Endothelial cell of coronary artery (primary cell): ENCODE results near the gene CD96. TPM values are rescaled to one million over a fixed set of nuclear protein-coding genes. Genes with fewer than 3 reads are reported as not detected.

ENCODE experiments used
- total RNA-seq: library from RNA; depleted of rRNA; stranded (reverse); fragments of >200 nt; gene quantifications from 2 replicates; pipeline ENCODE4 v1.2.3, GENCODE V29; 2014

CD96 gene, protein sequence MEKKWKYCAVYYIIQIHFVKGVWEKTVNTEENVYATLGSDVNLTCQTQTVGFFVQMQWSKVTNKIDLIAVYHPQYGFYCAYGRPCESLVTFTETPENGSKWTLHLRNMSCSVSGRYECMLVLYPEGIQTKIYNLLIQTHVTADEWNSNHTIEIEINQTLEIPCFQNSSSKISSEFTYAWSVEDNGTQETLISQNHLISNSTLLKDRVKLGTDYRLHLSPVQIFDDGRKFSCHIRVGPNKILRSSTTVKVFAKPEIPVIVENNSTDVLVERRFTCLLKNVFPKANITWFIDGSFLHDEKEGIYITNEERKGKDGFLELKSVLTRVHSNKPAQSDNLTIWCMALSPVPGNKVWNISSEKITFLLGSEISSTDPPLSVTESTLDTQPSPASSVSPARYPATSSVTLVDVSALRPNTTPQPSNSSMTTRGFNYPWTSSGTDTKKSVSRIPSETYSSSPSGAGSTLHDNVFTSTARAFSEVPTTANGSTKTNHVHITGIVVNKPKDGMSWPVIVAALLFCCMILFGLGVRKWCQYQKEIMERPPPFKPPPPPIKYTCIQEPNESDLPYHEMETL
- total RNA-seq: not detected in 2 replicates

DNA sequence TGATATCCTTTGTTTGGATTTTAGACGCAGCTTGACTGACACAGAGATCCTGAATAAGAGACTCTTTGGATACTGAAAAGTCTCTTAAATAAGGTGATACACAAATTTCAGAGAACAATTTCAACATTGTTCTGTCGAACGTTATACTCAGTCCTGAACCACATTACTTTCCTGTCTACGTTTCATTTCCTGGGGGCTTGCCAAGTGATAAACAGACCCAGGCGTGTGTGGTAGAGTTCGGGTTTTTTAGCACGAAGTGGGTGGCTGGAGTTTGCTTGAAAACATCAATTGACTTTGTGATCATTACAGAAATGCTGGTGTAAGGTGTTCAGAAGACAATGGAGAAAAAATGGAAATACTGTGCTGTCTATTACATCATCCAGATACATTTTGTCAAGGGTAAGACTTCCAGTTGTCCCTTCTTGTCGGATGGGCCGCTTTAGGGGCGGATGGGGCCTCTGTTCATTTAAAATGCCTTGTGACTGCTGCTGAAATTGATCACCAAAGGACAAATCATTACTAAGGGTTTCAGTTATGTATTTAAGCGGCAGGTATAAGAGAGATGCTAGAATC, at the start of gene CD96:
TSS of gene CD96 (plus strand) at position 287 of the 573 bp plus-strand sequence. CDS start at position 339, 52 bp downstream.

DNA sequence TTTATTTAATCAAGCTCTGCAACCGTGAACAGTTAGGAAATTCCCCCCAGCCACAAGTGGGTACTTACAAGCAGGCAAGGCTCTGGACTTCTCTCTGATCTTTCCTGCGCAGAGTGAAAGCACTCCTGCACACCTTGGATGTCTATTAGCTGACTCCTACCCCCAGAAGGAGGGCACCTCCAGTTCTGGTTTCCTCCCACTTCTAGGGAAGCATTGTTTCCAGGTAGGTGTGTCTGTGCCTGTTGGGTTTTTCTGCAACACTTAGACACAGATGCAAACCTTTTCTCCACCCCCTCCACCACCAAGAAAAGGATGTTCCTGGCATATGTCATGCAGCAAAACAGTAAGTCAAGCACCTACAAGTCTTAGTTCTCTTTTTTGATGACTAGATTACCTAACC, 53.2 kb downstream of the CD96 start, which contains the start of gene ZBED2:
TSS of gene ZBED2 (minus strand) at position 115 of the 400 bp plus-strand sequence. CDS start 1,145 bp downstream, outside the sequence.

Other genes with a start within 250 kb of the CD96 start
- under 0.01 and 0.09 TPM in 2 replicates for gene ZBED2, start 53.1 kb downstream of the CD96 start, total RNA-seq
- gene PLCXD2, start 132.5 kb downstream of the CD96 start, total RNA-seq: 1.6 and 2.4 TPM in 2 replicates